ENCODE results near the gene INPP4B. TPM values are rescaled to one million over a fixed set of nuclear protein-coding genes. Genes with fewer than 3 reads are reported as not detected.

Gene INPP4B
- total RNA-seq, 2 donors from 2014 or later: 8.2 to 16.6 TPM

- no peaks in the 10 kb centered on the region for H3K27me3 ChIP-seq
- no peaks in the 10 kb centered on the region for H3K9me3 ChIP-seq
- TF ChIP-seq CTCF (IDR thresholded peaks at IDR 0.05): no peak
- no peak for TF ChIP-seq POLR2A (IDR thresholded peaks at IDR 0.05)
- H3K4me1 ChIP-seq: no peaks in the 10 kb centered on the region
- H3K4me3 ChIP-seq: no peak overlapping the region
- intact Hi-C loops (cut with DNase I): no loop called here
- no peak for DNase-seq
- H3K27ac ChIP-seq: no peak overlapping the region
- H3K36me3 ChIP-seq (replicated peaks in 1 of 2; ENCODE audit: insufficient read depth in 1 of 2, low read depth in 2 of 2): no peaks in the 10 kb centered on the region
- no peak for ATAC-seq
Observed at GRCh38 chr4:142203505-142203904, 642.6 kb downstream of the INPP4B start.

GRCh38 chr4:142202404-142203332 is 643.4 kb downstream of the INPP4B start:
- no peaks in the 10 kb centered on the region for H3K36me3 ChIP-seq (replicated peaks in 1 of 2; ENCODE audit: insufficient read depth in 1 of 2, low read depth in 2 of 2)
- no peaks in the 10 kb centered on the region for H3K27me3 ChIP-seq
- 82 to 84% methylated on average over 6 of the region's 6 CpGs for WGBS, 2 donors
- H3K4me1 ChIP-seq: no peaks in the 10 kb centered on the region
- H3K27ac ChIP-seq: no peak overlapping the region
- no peak for DNase-seq
- intact Hi-C loops (cut with DNase I): no loop called here
- no peak overlapping the region for H3K4me3 ChIP-seq
- H3K9me3 ChIP-seq: no peaks in the 10 kb centered on the region
- ATAC-seq: no peak
- no peak for TF ChIP-seq POLR2A (IDR thresholded peaks at IDR 0.05)
- no peak for TF ChIP-seq CTCF (IDR thresholded peaks at IDR 0.05)

GRCh38 chr4:142201041-142201440 is 645.1 kb downstream of the INPP4B start:
- no peak overlapping the region for H3K4me3 ChIP-seq
- no peaks in the 10 kb centered on the region for H3K4me1 ChIP-seq
- no peak for ATAC-seq
- H3K36me3 ChIP-seq (replicated peaks in 1 of 2; ENCODE audit: insufficient read depth in 1 of 2, low read depth in 2 of 2): no peaks in the 10 kb centered on the region
- no peak for DNase-seq
- no peak overlapping the region for H3K27ac ChIP-seq
- no peaks in the 10 kb centered on the region for H3K9me3 ChIP-seq
- H3K27me3 ChIP-seq: no peaks in the 10 kb centered on the region
- intact Hi-C loops (cut with DNase I): no loop called here
- TF ChIP-seq CTCF (IDR thresholded peaks at IDR 0.05) (no peak), POLR2A (IDR thresholded peaks at IDR 0.05) (no peak)

GRCh38 chr4:142194905-142195304 is 651.2 kb downstream of the INPP4B start:
- no peak overlapping the region for H3K27ac ChIP-seq
- intact Hi-C loops (cut with DNase I): no loop called here
- H3K4me3 ChIP-seq: no peak overlapping the region
- WGBS, 2 donors: 78% methylated on average over 2 of the region's 2 CpGs
- H3K4me1 ChIP-seq: no peaks in the 10 kb centered on the region
- H3K36me3 ChIP-seq (replicated peaks in 1 of 2; ENCODE audit: insufficient read depth in 1 of 2, low read depth in 2 of 2): no peaks in the 10 kb centered on the region
- H3K9me3 ChIP-seq: no peaks in the 10 kb centered on the region
- DNase-seq (no peak), ATAC-seq (no peak)
- no peak for TF ChIP-seq POLR2A (IDR thresholded peaks at IDR 0.05)
- TF ChIP-seq CTCF (IDR thresholded peaks at IDR 0.05): no peak
- no peaks in the 10 kb centered on the region for H3K27me3 ChIP-seq

GRCh38 chr4:142191901-142192300 is 654.2 kb downstream of the INPP4B start:
- DNase-seq (no peak), ATAC-seq (no peak)
- Histone ChIP-seq H3K27me3 (no peaks in the 10 kb centered on the region), H3K9me3 (no peaks in the 10 kb centered on the region), H3K36me3 (replicated peaks in 1 of 2; ENCODE audit: insufficient read depth in 1 of 2, low read depth in 2 of 2) (no peaks in the 10 kb centered on the region), H3K27ac (no peak overlapping the region), H3K4me1 (no peaks in the 10 kb centered on the region), H3K4me3 (no peak overlapping the region)
- intact Hi-C loops (cut with DNase I): no loop called here
- 45 to 51% methylated on average over 3 of the region's 3 CpGs for WGBS, 2 donors
- no peak for TF ChIP-seq CTCF (IDR thresholded peaks at IDR 0.05)
- TF ChIP-seq POLR2A (IDR thresholded peaks at IDR 0.05): no peak

Measured in body of pancreas (tissue), 4 donors.